GM23338 (cell line): ENCODE measurements around the gene CBFA2T2. TPM values are rescaled to one million over a fixed set of nuclear protein-coding genes. Genes with fewer than 3 reads are reported as not detected.

Experiments used
- ATAC-seq: fragments of 200-7000 bp; cut with Tn5 transposase; 3 replicates; pipeline ENCODE4 v1.9.1; 2020
- DNase-seq: peaks from one replicate; pipeline ENCODE4 v3.0.0-alpha.2; 2015; ENCODE audit warnings: low spot score
- H2AFZ ChIP-seq: fragments of 200-600 bp; sonication (generic); 2 replicates; pipeline ENCODE4 v1.8.0; 2016; ENCODE audit warnings: antibody characterized with exemption, mild to moderate bottlenecking, moderate library complexity
- H3F3A ChIP-seq: fragments of 200-600 bp; sonication (generic); replicated peaks from 2 replicates; pipeline ENCODE4 v1.8.0; 2017; ENCODE audit warnings: antibody characterized with exemption, mixed run types, low read depth
- H3K27ac ChIP-seq: fragments of 200-600 bp; sonication (generic); 2 replicates; pipeline ENCODE4 v1.6.1; 2016; ENCODE audit warnings: low read depth
- H3K27me3 ChIP-seq: fragments of 200-600 bp; sonication (generic); 2 replicates; pipeline ENCODE4 v1.8.0; 2016; ENCODE audit warnings: mild to moderate bottlenecking, mixed run types, moderate library complexity; ENCODE audit not compliant: insufficient read depth
- H3K36me3 ChIP-seq: fragments of 200-600 bp; sonication (generic); 2 replicates; pipeline ENCODE4 v1.8.0; 2016; ENCODE audit warnings: mild to moderate bottlenecking; ENCODE audit not compliant: insufficient read depth
- H3K4me1 ChIP-seq: fragments of 200-600 bp; sonication (generic); 2 replicates; pipeline ENCODE4 v1.8.0; 2016; ENCODE audit warnings: mild to moderate bottlenecking, moderate library complexity; ENCODE audit not compliant: insufficient read depth
- H3K4me2 ChIP-seq: fragments of 200-600 bp; sonication (generic); 2 replicates; pipeline ENCODE4 v1.7.1; 2017; ENCODE audit warnings: mixed run types
- H3K4me3 ChIP-seq: fragments of 200-600 bp; sonication (generic); 2 replicates; pipeline ENCODE4 v1.6.1; 2016; ENCODE audit warnings: mixed run types
- H3K79me2 ChIP-seq: fragments of 200-600 bp; sonication (generic); replicated peaks from 2 replicates; pipeline ENCODE4 v1.8.0; 2017; ENCODE audit warnings: mild to moderate bottlenecking; ENCODE audit not compliant: insufficient read depth
- H3K9me2 ChIP-seq: fragments of 200-600 bp; sonication (generic); 2 replicates; pipeline ENCODE4 v1.8.0; 2017; ENCODE audit not compliant: insufficient read depth
- H4K20me1 ChIP-seq: fragments of 200-600 bp; sonication (generic); replicated peaks from 2 replicates; pipeline ENCODE4 v1.8.0; 2017; ENCODE audit warnings: mild to moderate bottlenecking; ENCODE audit not compliant: insufficient read depth
- H3K27ac Mint-ChIP-seq: 2 replicates; pipeline ENCODE4 v1.8.0; 2020; ENCODE audit warnings: inconsistent platforms, mild to moderate bottlenecking, moderate library complexity, mixed read lengths
- H3K27me3 Mint-ChIP-seq: 3 replicates; pipeline ENCODE4 v1.8.0; 2022; ENCODE audit warnings: low read depth, mild to moderate bottlenecking, moderate library complexity, mixed read lengths, inconsistent platforms; ENCODE audit not compliant: insufficient read depth, poor library complexity
- H3K36me3 Mint-ChIP-seq: 3 replicates; pipeline ENCODE4 v1.8.0; 2021; ENCODE audit warnings: low read depth, mild to moderate bottlenecking, inconsistent platforms, moderate library complexity, mixed read lengths
- H3K4me1 Mint-ChIP-seq: 3 replicates; pipeline ENCODE4 v1.8.0; 2020; ENCODE audit warnings: mild to moderate bottlenecking, inconsistent platforms, mixed read lengths
- H3K4me3 Mint-ChIP-seq: 3 replicates; pipeline ENCODE4 v1.8.0; 2021; ENCODE audit warnings: moderate library complexity, mild to moderate bottlenecking, inconsistent platforms, mixed read lengths
- H3K9me3 Mint-ChIP-seq: 3 replicates; pipeline ENCODE4 v1.8.0; 2020; ENCODE audit warnings: moderate library complexity, mild to moderate bottlenecking, inconsistent platforms, mixed read lengths
- CREB1 ChIP-seq: fragments of 250-450 bp; sonication (Bioruptor Pico); IDR thresholded peaks from 2 replicates; pipeline ENCODE4 v1.5.0; 2020; ENCODE audit warnings: low read depth, mild to moderate bottlenecking, moderate library complexity
- CTCF ChIP-seq, 2 experiments: fragments of 200-600 bp in 1 of 2; sonication (generic) in 1 of 2; conservative IDR thresholded peaks; 2 replicates each; pipeline versions ENCODE4 v1.5.1 to v1.6.1; 2016 to 2017; ENCODE audit warnings: antibody characterized with exemption in 2 of 2, low read depth in 2 of 2, mild to moderate bottlenecking in 2 of 2, moderate library complexity in 1 of 2
- ETS1 ChIP-seq: IDR thresholded peaks from 2 replicates; pipeline ENCODE4 v1.6.1; 2016; ENCODE audit warnings: antibody characterized with exemption
- EZH2 ChIP-seq: fragments of 200-600 bp; sonication (generic); IDR thresholded peaks from one replicate; pipeline ENCODE4 v1.8.0; 2017; ENCODE audit warnings: antibody characterized with exemption, mild to moderate bottlenecking, low read depth; ENCODE audit not compliant: unreplicated experiment
- EZH2phosphoT487 ChIP-seq: fragments of 200-600 bp; sonication (generic); IDR thresholded peaks from one replicate; pipeline ENCODE4 v1.8.1; 2018; ENCODE audit warnings: antibody characterized with exemption; ENCODE audit not compliant: unreplicated experiment
- JUNB ChIP-seq: IDR thresholded peaks from one replicate; pipeline ENCODE4 v1.6.1; 2016; ENCODE audit warnings: antibody characterized with exemption; ENCODE audit not compliant: unreplicated experiment
- POLR2AphosphoS5 ChIP-seq: IDR thresholded peaks from 2 replicates; pipeline ENCODE4 v1.6.1; 2016; ENCODE audit warnings: antibody characterized with exemption, low read depth
- REST ChIP-seq: IDR thresholded peaks from one replicate; pipeline ENCODE4 v1.6.1; 2018; ENCODE audit warnings: antibody characterized with exemption; ENCODE audit not compliant: unreplicated experiment
- STAT1 ChIP-seq: IDR thresholded peaks from one replicate; pipeline ENCODE4 v1.6.1; 2016; ENCODE audit warnings: antibody characterized with exemption; ENCODE audit not compliant: unreplicated experiment
- ZNF114 ChIP-seq: fragments of 250-450 bp; sonication (Bioruptor Pico); IDR thresholded peaks from 2 replicates; pipeline ENCODE4 v1.5.0; 2020; ENCODE audit warnings: mild to moderate bottlenecking, moderate library complexity
- ZNF331 ChIP-seq: fragments of 250-450 bp; sonication (Bioruptor Pico); IDR thresholded peaks from 2 replicates; pipeline ENCODE4 v1.5.0; 2020; ENCODE audit warnings: low read depth, mild to moderate bottlenecking, moderate library complexity
- ZNF462 ChIP-seq: fragments of 250-450 bp; sonication (Bioruptor Pico); IDR thresholded peaks from 2 replicates; pipeline ENCODE4 v1.5.0; 2020; ENCODE audit warnings: mild to moderate bottlenecking, moderate library complexity
- polyA plus RNA-seq: library from polyadenylated mRNA; unstranded; fragments of >200 nt; fragmentation: Nextera tagmentation; extraction: Ambion mirVana; gene quantifications from 2 replicates; pipeline ENCODE4 v1.2.1, GENCODE V29; 2016
- total RNA-seq: library from RNA; depleted of rRNA; stranded (reverse); fragments of >200 nt; shearing (Covaris generic); gene quantifications from 2 replicates; pipeline ENCODE4 v1.2.3, GENCODE V29; 2014

Gene CBFA2T2
- total and polyA plus RNA-seq, 2 experiments from 2014 or later = 12.7 to 15.8 TPM

- H3K27ac ChIP-seq = no peak overlapping the region
- H3K9me2 ChIP-seq = no peaks in the 10 kb centered on the region
- H3K4me1 ChIP-seq = peaks cover 6% of the 10 kb centered on the region; the same call in 1 of the 2 replicates
- no peak for DNase-seq
- peaks cover 4% of the 10 kb centered on the region; the same call in 1 of the 2 replicates for H3K36me3 ChIP-seq
- no peaks in the 10 kb centered on the region for H3K27me3 ChIP-seq
- ATAC-seq = no peak
- H3K4me3 ChIP-seq = no peak overlapping the region
- H3K36me3 Mint-ChIP-seq = peaks cover 33% of the 10 kb centered on the region
- H3K27me3 Mint-ChIP-seq = peaks cover 10% of the 10 kb centered on the region
- TF ChIP-seq POLR2AphosphoS5 (no peak), ZNF462 (CRISPR knock-in tag) (no peak), ZNF114 (no peak), EZH2 (no peak), ETS1 (no peak), STAT1 (no peak), REST (no peak), CREB1 (CRISPR knock-in tag) (no peak), CTCF (conservative IDR thresholded peaks at IDR 0.05; ENCODE audit: low read depth in 2 of 2) (no peak), JUNB (no peak), ZNF331 (no peak), EZH2phosphoT487 (no peak)
- no peak overlapping the region for H3K4me3 Mint-ChIP-seq
- H3K9me3 Mint-ChIP-seq = no peaks in the 10 kb centered on the region; the same call in 2 of the 3 replicates
- peaks cover 20% of the 10 kb centered on the region for H3K4me1 Mint-ChIP-seq
- H3K27ac Mint-ChIP-seq = 0 out of 2 replicates have a peak overlapping the region, but pooled peaks have one; percentile 27
- peaks cover 31% of the 10 kb centered on the region; the same call in 1 of the 2 replicates for H4K20me1 ChIP-seq
- no peak overlapping the region for H3K4me2 ChIP-seq
- H3K79me2 ChIP-seq = peaks cover 39% of the 10 kb centered on the region
- H2AFZ ChIP-seq = no peak overlapping the region
- 0 out of 2 replicates have a peak, but pooled peaks cover 6% of the 10 kb centered on the region for H3F3A ChIP-seq
Observed at GRCh38 chr20:33681288-33681687, 191.4 kb downstream of the CBFA2T2 start.
